Liver (tissue), 9 donors: ENCODE results near the gene TRPV4. TPM values are rescaled to one million over a fixed set of nuclear protein-coding genes. Genes with fewer than 3 reads are reported as not detected.

Source experiments
- DNase-seq: peaks from one replicate; pipeline ENCODE4 v3.0.0-alpha.2; 2017; ENCODE audit warnings: low spot score
- H3K27ac ChIP-seq, 2 donors: one replicate each; pipeline ENCODE4 v1.7.0; 2013; ENCODE audit warnings: inconsistent platforms in 2 of 2, low read length in 2 of 2, control low read depth in 1 of 2, low read depth in 1 of 2, mild to moderate bottlenecking in 1 of 2
- H3K27me3 ChIP-seq, 4 donors: one replicate each; pipeline versions ENCODE4 v1.6.1 to v1.7.0; 2013; ENCODE audit warnings: low read length in 3 of 4, inconsistent platforms in 1 of 4, mild to moderate bottlenecking in 1 of 4, moderate library complexity in 1 of 4; ENCODE audit not compliant: control insufficient read depth in 4 of 4, insufficient read depth in 4 of 4
- H3K36me3 ChIP-seq, 4 donors: one replicate each; pipeline versions ENCODE4 v1.6.1 to v1.7.0; 2013; ENCODE audit warnings: low read length in 3 of 4, mild to moderate bottlenecking in 3 of 4, low read depth in 1 of 4, moderate library complexity in 1 of 4; ENCODE audit not compliant: control insufficient read depth in 4 of 4, insufficient read depth in 3 of 4
- H3K4me1 ChIP-seq, 4 donors: one replicate each; pipeline versions ENCODE4 v1.6.1 to v1.7.0; 2013; ENCODE audit warnings: low read length in 3 of 4, mild to moderate bottlenecking in 3 of 4, moderate library complexity in 1 of 4; ENCODE audit not compliant: control insufficient read depth in 4 of 4, insufficient read depth in 4 of 4
- H3K4me3 ChIP-seq, 3 donors: one replicate each; pipeline versions ENCODE4 v1.6.1 to v1.7.0; 2013; ENCODE audit warnings: low read length in 3 of 3, control low read depth in 1 of 3, low read depth in 1 of 3, mild to moderate bottlenecking in 1 of 3
- H3K9ac ChIP-seq, 2 donors: one replicate each; pipeline ENCODE4 v1.7.0; 2013; ENCODE audit warnings: low read length in 2 of 2, mild to moderate bottlenecking in 2 of 2, moderate library complexity in 2 of 2, control low read depth in 1 of 2, low read depth in 1 of 2
- H3K9me3 ChIP-seq, 4 donors: one replicate each; pipeline versions ENCODE4 v1.6.1 to v1.7.0; 2013; ENCODE audit warnings: low read length in 3 of 4; ENCODE audit not compliant: control insufficient read depth in 4 of 4
- CTCF ChIP-seq: fragments of 150-350 bp; IDR thresholded peaks from 2 replicates; pipeline ENCODE4 v1.5.1; 2017; ENCODE audit warnings: improper control_type of control experiment, low read depth, low read length; ENCODE audit not compliant: missing input control
- EGR1 ChIP-seq, 2 donors: IDR thresholded peaks; 2 replicates each; pipeline ENCODE4 v1.6.1; 2016 to 2018; ENCODE audit warnings: antibody characterized with exemption in 2 of 2, low read depth in 2 of 2
- FOXA1 ChIP-seq: IDR thresholded peaks from 2 replicates; pipeline ENCODE4 v1.6.1; 2016; ENCODE audit warnings: antibody characterized with exemption
- FOXA2 ChIP-seq: IDR thresholded peaks from 2 replicates; pipeline ENCODE4 v1.6.1; 2016; ENCODE audit warnings: antibody characterized with exemption
- GABPA ChIP-seq, 2 donors: IDR thresholded peaks in 1 of 2; conservative IDR thresholded peaks in 1 of 2; 2 replicates each; pipeline ENCODE4 v1.6.1; 2016; ENCODE audit warnings: antibody characterized with exemption in 2 of 2, mild to moderate bottlenecking in 1 of 2, moderate library complexity in 1 of 2
- HNF4A ChIP-seq, 2 donors: conservative IDR thresholded peaks; 2 replicates each; pipeline ENCODE4 v1.6.1; 2016; ENCODE audit warnings: antibody characterized with exemption in 2 of 2, mild to moderate bottlenecking in 2 of 2
- HNF4G ChIP-seq: IDR thresholded peaks from 2 replicates; pipeline ENCODE4 v1.6.1; 2016; ENCODE audit warnings: antibody characterized with exemption
- JUND ChIP-seq, 2 donors: IDR thresholded peaks; 2 replicates each; pipeline ENCODE4 v1.6.1; 2016; ENCODE audit warnings: antibody characterized with exemption in 2 of 2
- RAD21 ChIP-seq, 2 donors: IDR thresholded peaks; 2 replicates each; pipeline ENCODE4 v1.6.1; 2016; ENCODE audit warnings: antibody characterized with exemption in 2 of 2, mild to moderate bottlenecking in 2 of 2
- REST ChIP-seq: IDR thresholded peaks from 2 replicates; pipeline ENCODE4 v1.6.1; 2016; ENCODE audit warnings: antibody characterized with exemption, mild to moderate bottlenecking
- RXRA ChIP-seq, 2 donors: IDR thresholded peaks; 2 replicates each; pipeline ENCODE4 v1.6.1; 2017 to 2018; ENCODE audit warnings: antibody characterized with exemption in 2 of 2, mild to moderate bottlenecking in 1 of 2
- TAF1 ChIP-seq: conservative IDR thresholded peaks from 2 replicates; pipeline ENCODE4 v1.6.1; 2016; ENCODE audit warnings: antibody characterized with exemption, mild to moderate bottlenecking
- YY1 ChIP-seq: IDR thresholded peaks from 2 replicates; pipeline ENCODE4 v1.6.1; 2016; ENCODE audit warnings: antibody characterized with exemption, mild to moderate bottlenecking
- ZBTB33 ChIP-seq: IDR thresholded peaks from 2 replicates; pipeline ENCODE4 v1.6.1; 2016; ENCODE audit warnings: antibody characterized with exemption
- WGBS: extraction: QIAGEN DNeasy Blood & Tissue Kit; methylation state at CpG from one replicate; pipeline ENCODE4 v1.1.7; 2013; 5-methylcytosine and 5-hydroxymethylcytosine counted together
- polyA plus RNA-seq, 2 donors: library from polyadenylated mRNA; stranded (reverse) in 1 of 2; unstranded in 1 of 2; fragments of 200-250 nt in 1 of 2; fragments of >200 nt in 1 of 2; fragmentation: Nextera tagmentation in 1 of 2; extraction: Ambion mirVana in 1 of 2; gene quantifications; one replicate each; pipeline versions ENCODE4 v1.2.1 to v1.2.3, GENCODE V29; 2013 to 2015
- total RNA-seq, 2 donors: library from RNA; depleted of rRNA; stranded (reverse); fragments of >200 nt; gene quantifications; one replicate each; pipeline ENCODE4 v1.2.3, GENCODE V29; 2014
- donor health status: healthy.
- donor health status: healthy.
- donor health status: healthy.
- donor health status: healthy.
- donor health status: healthy.

Gene TRPV4
- total and polyA plus RNA-seq, 4 donors, result 1.3 to 9.6 (median 3.9) TPM

GRCh38 chr12:109875572-109876131, 42.5 kb upstream of the TRPV4 start:
- TF ChIP-seq YY1, result no peak
- TF ChIP-seq RXRA (IDR thresholded peaks at IDR 0.05), result no peak
- no peak for TF ChIP-seq EGR1 (IDR thresholded peaks at IDR 0.05; ENCODE audit: low read depth in 2 of 2)
- no peak for TF ChIP-seq RAD21 (IDR thresholded peaks at IDR 0.05)
- H3K4me1 ChIP-seq, result peaks cover 11 to 15% (median 13%) of the 10 kb centered on the region in 4 donors
- no peak overlapping the region for H3K4me3 ChIP-seq
- no peaks in the 10 kb centered on the region for H3K36me3 ChIP-seq
- H3K9ac ChIP-seq, result no peak overlapping the region
- DNase-seq, result no peak
- no peak overlapping the region for H3K27ac ChIP-seq
- H3K9me3 ChIP-seq, result no peaks in the 10 kb centered on the region
- no peaks in the 10 kb centered on the region for H3K27me3 ChIP-seq
- 82% methylated on average over 6 of the region's 6 CpGs for WGBS

- Histone ChIP-seq H3K9me3 (no peaks in the 10 kb centered on the region), H3K9ac (no peak overlapping the region), H3K27me3 (no peaks in the 10 kb centered on the region), H3K4me3 (no peak overlapping the region), H3K27ac (no peak overlapping the region), H3K36me3 (no peaks in the 10 kb centered on the region), H3K4me1 (peaks cover 0 to 6% (median 2%) of the 10 kb centered on the region in 4 donors)
- 81% methylated on average over 6 of the region's 6 CpGs for WGBS
- no peak for TF ChIP-seq ZBTB33
- no peak for TF ChIP-seq EGR1 (IDR thresholded peaks at IDR 0.05; ENCODE audit: low read depth in 2 of 2)
- TF ChIP-seq FOXA1, result no peak
- no peak for TF ChIP-seq CTCF
- no peak for TF ChIP-seq RAD21 (IDR thresholded peaks at IDR 0.05)
- no peak for TF ChIP-seq GABPA (IDR thresholded peaks at IDR 0.05 in 1 of 2, conservative IDR thresholded peaks at IDR 0.05 in 1 of 2)
- TF ChIP-seq RXRA (IDR thresholded peaks at IDR 0.05), result no peak
- TF ChIP-seq FOXA2, result no peak
- no peak for TF ChIP-seq HNF4G
- TF ChIP-seq HNF4A (conservative IDR thresholded peaks at IDR 0.05), result no peak
- TF ChIP-seq REST, result no peak
- no peak for TF ChIP-seq TAF1
- TF ChIP-seq JUND (IDR thresholded peaks at IDR 0.05), result no peak
- no peak for DNase-seq
These were observed 40.5 kb upstream of the TRPV4 start for GRCh38 chr12:109873653-109874052.
